Globus pallidus (tissue), 1 donor: ENCODE results near the gene TIRAP.

Experiments used
- DNase-seq: peaks from one replicate; pipeline ENCODE4 v3.0.0-alpha.2; 2015; ENCODE audit warnings: low spot score

The TIRAP gene

GRCh38 chr11:126343051-126343450 is 60.2 kb downstream of the TIRAP start:
- DNase-seq, result no peak
